GM23338 (cell line): ENCODE measurements around the gene KIF1C. TPM values are rescaled to one million over a fixed set of nuclear protein-coding genes. Genes with fewer than 3 reads are reported as not detected.
A peak's percentile ranks its signal among the peaks of the same experiment; 100 is the strongest.

Source experiments
- ATAC-seq: fragments of 200-7000 bp; cut with Tn5 transposase; 3 replicates; pipeline ENCODE4 v1.9.1; 2020
- DNase-seq: peaks from one replicate; pipeline ENCODE4 v3.0.0-alpha.2; 2015; ENCODE audit warnings: low spot score
- H2AFZ ChIP-seq: fragments of 200-600 bp; sonication (generic); 2 replicates; pipeline ENCODE4 v1.8.0; 2016; ENCODE audit warnings: antibody characterized with exemption, mild to moderate bottlenecking, moderate library complexity
- H3F3A ChIP-seq: fragments of 200-600 bp; sonication (generic); replicated peaks from 2 replicates; pipeline ENCODE4 v1.8.0; 2017; ENCODE audit warnings: antibody characterized with exemption, mixed run types, low read depth
- H3K27ac ChIP-seq: fragments of 200-600 bp; sonication (generic); 2 replicates; pipeline ENCODE4 v1.6.1; 2016; ENCODE audit warnings: low read depth
- H3K27me3 ChIP-seq: fragments of 200-600 bp; sonication (generic); 2 replicates; pipeline ENCODE4 v1.8.0; 2016; ENCODE audit warnings: mild to moderate bottlenecking, mixed run types, moderate library complexity; ENCODE audit not compliant: insufficient read depth
- H3K36me3 ChIP-seq: fragments of 200-600 bp; sonication (generic); 2 replicates; pipeline ENCODE4 v1.8.0; 2016; ENCODE audit warnings: mild to moderate bottlenecking; ENCODE audit not compliant: insufficient read depth
- H3K4me1 ChIP-seq: fragments of 200-600 bp; sonication (generic); 2 replicates; pipeline ENCODE4 v1.8.0; 2016; ENCODE audit warnings: mild to moderate bottlenecking, moderate library complexity; ENCODE audit not compliant: insufficient read depth
- H3K4me2 ChIP-seq: fragments of 200-600 bp; sonication (generic); 2 replicates; pipeline ENCODE4 v1.7.1; 2017; ENCODE audit warnings: mixed run types
- H3K4me3 ChIP-seq: fragments of 200-600 bp; sonication (generic); 2 replicates; pipeline ENCODE4 v1.6.1; 2016; ENCODE audit warnings: mixed run types
- H3K79me2 ChIP-seq: fragments of 200-600 bp; sonication (generic); replicated peaks from 2 replicates; pipeline ENCODE4 v1.8.0; 2017; ENCODE audit warnings: mild to moderate bottlenecking; ENCODE audit not compliant: insufficient read depth
- H3K9me2 ChIP-seq: fragments of 200-600 bp; sonication (generic); 2 replicates; pipeline ENCODE4 v1.8.0; 2017; ENCODE audit not compliant: insufficient read depth
- H4K20me1 ChIP-seq: fragments of 200-600 bp; sonication (generic); replicated peaks from 2 replicates; pipeline ENCODE4 v1.8.0; 2017; ENCODE audit warnings: mild to moderate bottlenecking; ENCODE audit not compliant: insufficient read depth
- H3K27ac Mint-ChIP-seq: 2 replicates; pipeline ENCODE4 v1.8.0; 2020; ENCODE audit warnings: inconsistent platforms, mild to moderate bottlenecking, moderate library complexity, mixed read lengths
- H3K27me3 Mint-ChIP-seq: 3 replicates; pipeline ENCODE4 v1.8.0; 2022; ENCODE audit warnings: low read depth, mild to moderate bottlenecking, moderate library complexity, mixed read lengths, inconsistent platforms; ENCODE audit not compliant: insufficient read depth, poor library complexity
- H3K36me3 Mint-ChIP-seq: 3 replicates; pipeline ENCODE4 v1.8.0; 2021; ENCODE audit warnings: low read depth, mild to moderate bottlenecking, inconsistent platforms, moderate library complexity, mixed read lengths
- H3K4me1 Mint-ChIP-seq: 3 replicates; pipeline ENCODE4 v1.8.0; 2020; ENCODE audit warnings: mild to moderate bottlenecking, inconsistent platforms, mixed read lengths
- H3K4me3 Mint-ChIP-seq: 3 replicates; pipeline ENCODE4 v1.8.0; 2021; ENCODE audit warnings: moderate library complexity, mild to moderate bottlenecking, inconsistent platforms, mixed read lengths
- H3K9me3 Mint-ChIP-seq: 3 replicates; pipeline ENCODE4 v1.8.0; 2020; ENCODE audit warnings: moderate library complexity, mild to moderate bottlenecking, inconsistent platforms, mixed read lengths
- CREB1 ChIP-seq: fragments of 250-450 bp; sonication (Bioruptor Pico); IDR thresholded peaks from 2 replicates; pipeline ENCODE4 v1.5.0; 2020; ENCODE audit warnings: low read depth, mild to moderate bottlenecking, moderate library complexity
- CTCF ChIP-seq, 2 experiments: fragments of 200-600 bp in 1 of 2; sonication (generic) in 1 of 2; conservative IDR thresholded peaks; 2 replicates each; pipeline versions ENCODE4 v1.5.1 to v1.6.1; 2016 to 2017; ENCODE audit warnings: antibody characterized with exemption in 2 of 2, low read depth in 2 of 2, mild to moderate bottlenecking in 2 of 2, moderate library complexity in 1 of 2
- EZH2 ChIP-seq: fragments of 200-600 bp; sonication (generic); IDR thresholded peaks from one replicate; pipeline ENCODE4 v1.8.0; 2017; ENCODE audit warnings: antibody characterized with exemption, mild to moderate bottlenecking, low read depth; ENCODE audit not compliant: unreplicated experiment
- EZH2phosphoT487 ChIP-seq: fragments of 200-600 bp; sonication (generic); IDR thresholded peaks from one replicate; pipeline ENCODE4 v1.8.1; 2018; ENCODE audit warnings: antibody characterized with exemption; ENCODE audit not compliant: unreplicated experiment
- JUNB ChIP-seq: IDR thresholded peaks from one replicate; pipeline ENCODE4 v1.6.1; 2016; ENCODE audit warnings: antibody characterized with exemption; ENCODE audit not compliant: unreplicated experiment
- POLR2AphosphoS5 ChIP-seq: IDR thresholded peaks from 2 replicates; pipeline ENCODE4 v1.6.1; 2016; ENCODE audit warnings: antibody characterized with exemption, low read depth
- ZNF114 ChIP-seq: fragments of 250-450 bp; sonication (Bioruptor Pico); IDR thresholded peaks from 2 replicates; pipeline ENCODE4 v1.5.0; 2020; ENCODE audit warnings: mild to moderate bottlenecking, moderate library complexity
- ZNF331 ChIP-seq: fragments of 250-450 bp; sonication (Bioruptor Pico); IDR thresholded peaks from 2 replicates; pipeline ENCODE4 v1.5.0; 2020; ENCODE audit warnings: low read depth, mild to moderate bottlenecking, moderate library complexity
- polyA plus RNA-seq: library from polyadenylated mRNA; unstranded; fragments of >200 nt; fragmentation: Nextera tagmentation; extraction: Ambion mirVana; gene quantifications from 2 replicates; pipeline ENCODE4 v1.2.1, GENCODE V29; 2016
- total RNA-seq: library from RNA; depleted of rRNA; stranded (reverse); fragments of >200 nt; shearing (Covaris generic); gene quantifications from 2 replicates; pipeline ENCODE4 v1.2.3, GENCODE V29; 2014
- TF ChIP-seq, protein P1 (sequence below): fragments of 250-450 bp; sonication (Bioruptor Pico); IDR thresholded peaks from 2 replicates; pipeline ENCODE4 v1.5.0; 2020; ENCODE audit warnings: mild to moderate bottlenecking, moderate library complexity

Gene KIF1C
- total and polyA plus RNA-seq, 2 experiments from 2014 or later = 13.5 to 61.4 TPM

- Histone ChIP-seq H3K9me2 (no peaks in the 10 kb centered on the region), H3K4me3 (peak overlapping the region; percentile 96), H3K27me3 (no peaks in the 10 kb centered on the region), H3K4me2 (peak overlapping the region; percentile 96), H3K36me3 (peaks cover 16% of the 10 kb centered on the region), H3K27ac (peak overlapping the region; percentile 100), H3K4me1 (peaks cover 43% of the 10 kb centered on the region), H4K20me1 (peaks cover 16% of the 10 kb centered on the region), H3K79me2 (peaks cover 35% of the 10 kb centered on the region), H2AFZ (no peak overlapping the region), H3F3A (peaks cover 35% of the 10 kb centered on the region)
- TF ChIP-seq POLR2AphosphoS5 (peak; percentile 29; the same call in 1 of the 2 replicates), CTCF (conservative IDR thresholded peaks at IDR 0.05; ENCODE audit: low read depth in 2 of 2) (no peak)
- ATAC-seq = peak; percentile 47
- Mint-ChIP-seq H3K9me3 (no peaks in the 10 kb centered on the region; the same call in 2 of the 3 replicates), H3K27ac (peak overlapping the region; percentile 98), H3K36me3 (peaks cover 39% of the 10 kb centered on the region), H3K4me1 (peaks cover 46% of the 10 kb centered on the region), H3K27me3 (peaks cover 40% of the 10 kb centered on the region), H3K4me3 (peak overlapping the region; percentile 92)
- DNase-seq = peak; percentile 88
Observed at GRCh38 chr17:4948931-4949320, 48.8 kb upstream of the KIF1C start.

GRCh38 chr17:4949321-4950074 lies 48.3 kb upstream of the KIF1C start:
- ATAC-seq = peak; percentile 23
- peaks cover 16% of the 10 kb centered on the region for H3K36me3 ChIP-seq
- peaks cover 34% of the 10 kb centered on the region for H3K36me3 Mint-ChIP-seq
- peaks cover 34% of the 10 kb centered on the region for H3K27me3 Mint-ChIP-seq
- peaks cover 39% of the 10 kb centered on the region for H3K4me1 ChIP-seq
- peaks cover 44% of the 10 kb centered on the region for H3K4me1 Mint-ChIP-seq
- peaks cover 29% of the 10 kb centered on the region for H3F3A ChIP-seq
- H3K27me3 ChIP-seq = no peaks in the 10 kb centered on the region
- H3K79me2 ChIP-seq = peaks cover 35% of the 10 kb centered on the region
- no peak overlapping the region for H2AFZ ChIP-seq
- H3K9me3 Mint-ChIP-seq = no peaks in the 10 kb centered on the region; the same call in 2 of the 3 replicates
- H3K27ac Mint-ChIP-seq = peak overlapping the region; percentile 81
- H3K9me2 ChIP-seq = no peaks in the 10 kb centered on the region
- H3K4me3 Mint-ChIP-seq = peak overlapping the region; percentile 76
- peak overlapping the region; percentile 100 for H3K27ac ChIP-seq
- H4K20me1 ChIP-seq = peaks cover 15% of the 10 kb centered on the region
- peak; percentile 68 for DNase-seq
- H3K4me3 ChIP-seq = peak overlapping the region; percentile 96
- H3K4me2 ChIP-seq = peak overlapping the region; percentile 96
- TF ChIP-seq POLR2AphosphoS5 (no peak), JUNB (no peak), CREB1 (CRISPR knock-in tag) (no peak), CTCF (conservative IDR thresholded peaks at IDR 0.05; ENCODE audit: low read depth in 2 of 2) (no peak), EZH2phosphoT487 (no peak), ZNF114 (CRISPR knock-in tag) (no peak), EZH2 (no peak), ZNF331 (CRISPR knock-in tag) (no peak)
- TF ChIP-seq, protein P1, sequence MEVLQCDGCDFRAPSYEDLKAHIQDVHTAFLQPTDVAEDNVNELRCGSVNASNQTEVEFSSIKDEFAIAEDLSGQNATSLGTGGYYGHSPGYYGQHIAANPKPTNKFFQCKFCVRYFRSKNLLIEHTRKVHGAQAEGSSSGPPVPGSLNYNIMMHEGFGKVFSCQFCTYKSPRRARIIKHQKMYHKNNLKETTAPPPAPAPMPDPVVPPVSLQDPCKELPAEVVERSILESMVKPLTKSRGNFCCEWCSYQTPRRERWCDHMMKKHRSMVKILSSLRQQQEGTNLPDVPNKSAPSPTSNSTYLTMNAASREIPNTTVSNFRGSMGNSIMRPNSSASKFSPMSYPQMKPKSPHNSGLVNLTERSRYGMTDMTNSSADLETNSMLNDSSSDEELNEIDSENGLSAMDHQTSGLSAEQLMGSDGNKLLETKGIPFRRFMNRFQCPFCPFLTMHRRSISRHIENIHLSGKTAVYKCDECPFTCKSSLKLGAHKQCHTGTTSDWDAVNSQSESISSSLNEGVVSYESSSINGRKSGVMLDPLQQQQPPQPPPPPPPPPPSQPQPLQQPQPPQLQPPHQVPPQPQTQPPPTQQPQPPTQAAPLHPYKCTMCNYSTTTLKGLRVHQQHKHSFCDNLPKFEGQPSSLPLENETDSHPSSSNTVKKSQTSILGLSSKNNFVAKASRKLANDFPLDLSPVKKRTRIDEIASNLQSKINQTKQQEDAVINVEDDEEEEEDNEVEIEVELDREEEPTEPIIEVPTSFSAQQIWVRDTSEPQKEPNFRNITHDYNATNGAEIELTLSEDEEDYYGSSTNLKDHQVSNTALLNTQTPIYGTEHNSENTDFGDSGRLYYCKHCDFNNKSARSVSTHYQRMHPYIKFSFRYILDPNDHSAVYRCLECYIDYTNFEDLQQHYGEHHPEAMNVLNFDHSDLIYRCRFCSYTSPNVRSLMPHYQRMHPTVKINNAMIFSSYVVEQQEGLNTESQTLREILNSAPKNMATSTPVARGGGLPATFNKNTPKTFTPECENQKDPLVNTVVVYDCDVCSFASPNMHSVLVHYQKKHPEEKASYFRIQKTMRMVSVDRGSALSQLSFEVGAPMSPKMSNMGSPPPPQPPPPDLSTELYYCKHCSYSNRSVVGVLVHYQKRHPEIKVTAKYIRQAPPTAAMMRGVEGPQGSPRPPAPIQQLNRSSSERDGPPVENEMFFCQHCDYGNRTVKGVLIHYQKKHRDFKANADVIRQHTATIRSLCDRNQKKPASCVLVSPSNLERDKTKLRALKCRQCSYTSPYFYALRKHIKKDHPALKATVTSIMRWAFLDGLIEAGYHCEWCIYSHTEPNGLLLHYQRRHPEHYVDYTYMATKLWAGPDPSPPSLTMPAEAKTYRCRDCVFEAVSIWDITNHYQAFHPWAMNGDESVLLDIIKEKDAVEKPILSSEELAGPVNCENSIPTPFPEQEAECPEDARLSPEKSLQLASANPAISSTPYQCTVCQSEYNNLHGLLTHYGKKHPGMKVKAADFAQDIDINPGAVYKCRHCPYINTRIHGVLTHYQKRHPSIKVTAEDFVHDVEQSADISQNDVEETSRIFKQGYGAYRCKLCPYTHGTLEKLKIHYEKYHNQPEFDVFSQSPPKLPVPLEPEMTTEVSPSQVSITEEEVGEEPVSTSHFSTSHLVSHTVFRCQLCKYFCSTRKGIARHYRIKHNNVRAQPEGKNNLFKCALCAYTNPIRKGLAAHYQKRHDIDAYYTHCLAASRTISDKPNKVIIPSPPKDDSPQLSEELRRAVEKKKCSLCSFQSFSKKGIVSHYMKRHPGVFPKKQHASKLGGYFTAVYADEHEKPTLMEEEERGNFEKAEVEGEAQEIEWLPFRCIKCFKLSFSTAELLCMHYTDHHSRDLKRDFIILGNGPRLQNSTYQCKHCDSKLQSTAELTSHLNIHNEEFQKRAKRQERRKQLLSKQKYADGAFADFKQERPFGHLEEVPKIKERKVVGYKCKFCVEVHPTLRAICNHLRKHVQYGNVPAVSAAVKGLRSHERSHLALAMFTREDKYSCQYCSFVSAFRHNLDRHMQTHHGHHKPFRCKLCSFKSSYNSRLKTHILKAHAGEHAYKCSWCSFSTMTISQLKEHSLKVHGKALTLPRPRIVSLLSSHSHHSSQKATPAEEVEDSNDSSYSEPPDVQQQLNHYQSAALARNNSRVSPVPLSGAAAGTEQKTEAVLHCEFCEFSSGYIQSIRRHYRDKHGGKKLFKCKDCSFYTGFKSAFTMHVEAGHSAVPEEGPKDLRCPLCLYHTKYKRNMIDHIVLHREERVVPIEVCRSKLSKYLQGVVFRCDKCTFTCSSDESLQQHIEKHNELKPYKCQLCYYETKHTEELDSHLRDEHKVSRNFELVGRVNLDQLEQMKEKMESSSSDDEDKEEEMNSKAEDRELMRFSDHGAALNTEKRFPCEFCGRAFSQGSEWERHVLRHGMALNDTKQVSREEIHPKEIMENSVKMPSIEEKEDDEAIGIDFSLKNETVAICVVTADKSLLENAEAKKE (CRISPR knock-in tag) = no peak
